Skin of body (tissue), 2 donors: Measurements from ENCODE around the gene NFE2L3. TPM values are rescaled to one million over a fixed set of nuclear protein-coding genes. Genes with fewer than 3 reads are reported as not detected.
"Not testable (repeated sequence)": the region's sequence is repeated elsewhere in the genome, so short reads cannot be mapped to it uniquely, and the experiment has no call there.

Experiments used
- DNase-seq: peaks from one replicate; lab custom pipeline; 2025; lab: John Stamatoyannopoulos, UW
- total RNA-seq: library from RNA; depleted of rRNA; stranded (reverse); fragments of >200 nt; gene quantifications from one replicate; pipeline ENCODE4 v1.2.3, GENCODE V29; 2014

Gene NFE2L3
- total RNA-seq, 1 donor from 2014 or later = 12.3 TPM

DNA sequence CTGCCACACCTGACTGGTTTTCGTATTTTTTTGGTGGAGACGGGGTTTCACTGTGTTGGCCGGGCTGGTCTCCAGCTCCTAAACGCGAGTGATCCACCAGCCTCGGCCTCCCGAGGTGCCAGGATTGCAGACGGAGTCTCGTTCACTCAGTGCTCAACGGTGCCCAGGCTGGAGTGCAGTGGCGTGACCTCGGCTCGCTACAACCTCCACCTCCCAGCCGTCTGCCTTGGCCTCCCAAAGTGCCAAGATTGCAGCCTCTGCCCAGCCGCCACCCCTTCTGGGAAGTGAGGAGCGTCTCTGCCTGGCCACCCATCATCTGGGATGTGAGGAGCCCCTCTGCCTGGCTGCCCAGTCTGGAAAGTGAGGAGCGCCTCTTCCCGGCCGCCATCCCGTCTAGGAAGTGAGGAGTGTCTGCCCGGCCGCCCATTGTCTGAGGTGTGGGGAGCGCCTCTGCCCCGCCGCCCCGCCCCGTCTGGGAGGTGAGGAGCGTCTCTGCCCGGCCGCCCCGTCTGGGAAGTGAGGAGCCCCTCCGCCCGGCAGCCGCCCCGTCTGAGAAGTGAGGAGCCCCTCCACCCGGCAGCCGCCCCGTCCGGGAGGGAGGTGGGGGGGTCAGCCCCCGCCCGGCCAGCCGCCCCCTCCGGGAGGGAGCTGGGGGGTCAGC, 4.2 kb upstream of the NFE2L3 start:
- not testable (repeated sequence) for DNase-seq

DNA sequence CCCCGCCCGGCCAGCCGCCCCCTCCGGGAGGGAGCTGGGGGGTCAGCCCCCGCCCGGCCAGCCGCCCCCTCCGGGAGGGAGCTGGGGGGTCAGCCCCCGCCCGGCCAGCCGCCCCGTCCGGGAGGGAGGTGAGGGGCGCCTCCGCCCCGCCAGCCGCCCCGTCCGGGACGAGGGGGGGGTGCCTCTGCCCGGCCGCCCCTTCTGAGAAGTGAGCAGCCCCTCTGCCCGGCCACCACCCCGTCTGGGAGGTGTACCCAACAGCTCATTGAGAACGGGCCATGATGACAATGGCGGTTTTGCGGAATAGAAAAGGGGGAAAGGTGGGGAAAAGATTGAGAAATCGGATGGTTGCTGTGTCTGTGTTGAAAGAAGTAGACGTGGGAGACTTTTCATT, 3.7 kb upstream of the NFE2L3 start:
- not testable (repeated sequence) for DNase-seq

DNA sequence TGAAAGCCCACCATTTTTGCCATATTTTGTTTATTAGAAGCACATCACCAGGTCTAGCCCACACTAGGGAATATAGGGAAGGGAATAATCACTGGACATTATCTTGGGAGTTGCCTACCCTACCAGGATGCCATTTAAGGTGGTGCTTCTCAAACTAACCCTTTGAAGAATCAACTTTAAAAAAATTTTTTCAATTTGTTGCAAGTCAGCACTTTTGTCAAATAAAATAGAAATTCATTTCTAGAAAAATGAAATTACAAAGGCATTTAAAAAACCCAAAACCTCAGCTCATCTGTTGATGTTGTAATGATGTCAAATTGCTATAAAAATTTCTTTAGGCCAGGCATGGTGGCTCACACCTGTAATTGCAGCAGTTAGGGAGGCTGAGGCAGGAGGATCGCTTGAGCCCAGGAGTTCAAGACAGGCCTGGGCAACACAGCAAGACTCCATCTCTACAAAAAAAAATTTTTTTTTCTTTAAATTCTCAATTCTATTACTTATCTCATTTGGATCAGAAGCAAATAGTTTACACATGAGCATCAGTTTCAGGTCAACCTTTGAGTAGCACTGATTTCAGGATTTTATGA, 2.5 kb upstream of the NFE2L3 start:
- no peak for DNase-seq

DNA sequence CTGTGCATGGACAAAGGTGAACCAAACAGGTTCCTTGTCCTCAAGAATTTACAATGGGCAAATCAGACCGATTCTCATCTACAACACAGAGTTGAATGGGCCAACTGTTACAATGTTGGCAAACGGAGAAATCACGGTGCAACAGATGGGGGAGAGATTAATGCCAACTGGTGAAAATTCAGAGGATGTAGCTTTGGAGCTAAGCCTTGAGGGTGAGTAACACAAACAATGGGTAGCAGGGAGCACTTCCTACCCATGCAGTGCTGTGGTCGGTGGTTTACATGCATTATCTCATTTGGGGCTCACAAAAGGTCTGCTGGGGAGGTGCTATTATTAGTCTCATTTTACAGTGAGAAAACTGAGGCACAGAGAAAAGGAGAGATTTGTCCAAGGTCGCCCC, 902 bp upstream of the NFE2L3 start:
- no peak for DNase-seq

DNA sequence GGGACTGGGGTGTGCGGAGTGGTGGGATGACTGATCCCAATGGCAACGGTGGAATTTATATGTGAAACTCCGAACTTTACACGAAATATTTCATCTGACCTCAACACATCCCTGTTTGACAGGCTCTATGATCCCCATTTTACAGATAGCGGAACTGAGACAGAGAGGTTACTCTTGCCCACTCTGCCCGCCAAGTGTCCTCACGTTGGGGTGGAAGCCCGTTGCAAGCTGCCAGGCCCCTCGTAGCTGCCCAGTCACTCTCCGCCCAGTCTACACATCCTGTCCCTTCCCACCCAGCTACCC, 397 bp upstream of the NFE2L3 start:
- DNase-seq = no peak

DNA sequence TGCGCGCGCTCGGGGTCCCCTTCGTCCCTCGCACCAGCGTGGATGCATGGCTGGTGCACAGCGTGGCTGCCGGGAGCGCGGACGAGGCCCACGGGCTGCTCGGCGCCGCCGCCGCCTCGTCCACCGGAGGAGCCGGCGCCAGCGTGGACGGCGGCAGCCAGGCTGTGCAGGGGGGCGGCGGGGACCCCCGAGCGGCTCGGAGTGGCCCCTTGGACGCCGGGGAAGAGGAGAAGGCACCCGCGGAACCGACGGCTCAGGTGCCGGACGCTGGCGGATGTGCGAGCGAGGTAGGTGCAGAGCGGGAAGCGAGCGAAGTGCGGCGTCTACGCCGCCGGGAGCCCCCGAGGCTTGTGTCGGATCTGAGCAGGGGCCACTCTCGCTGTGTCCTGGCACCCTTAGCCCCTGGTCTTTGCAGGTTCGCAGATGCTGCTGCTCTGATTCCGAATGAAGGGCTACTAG, 813 bp downstream of the NFE2L3 start:
- not testable (repeated sequence) for DNase-seq

DNA sequence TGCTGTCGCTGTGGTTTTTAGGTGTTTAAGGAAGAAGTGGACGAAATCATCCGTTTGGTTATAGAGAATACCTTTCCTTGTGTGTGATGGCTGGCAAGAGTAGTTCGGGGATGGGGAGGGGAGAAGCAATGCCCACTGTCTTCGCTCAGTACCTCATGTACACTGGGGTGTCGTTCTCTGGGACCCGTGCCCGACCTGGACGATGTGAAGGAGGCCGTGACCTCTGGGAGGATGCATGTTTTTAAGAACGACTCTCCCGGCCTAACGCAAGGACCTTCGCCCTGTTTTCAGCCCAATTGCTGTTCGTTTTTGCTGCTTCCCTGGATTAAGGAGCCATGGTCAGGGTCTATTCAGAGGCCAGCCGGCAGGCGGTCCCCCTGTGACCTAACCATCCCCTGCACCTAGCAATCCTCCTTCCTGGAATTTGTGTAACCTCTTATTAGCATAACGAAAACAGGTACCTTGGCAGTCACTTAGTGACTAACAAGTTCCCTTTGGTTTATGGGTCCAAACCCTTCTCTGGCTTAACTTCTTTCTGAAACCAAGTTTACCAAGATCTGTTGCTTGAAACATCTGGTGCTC, 1.3 kb downstream of the NFE2L3 start:
- no peak for DNase-seq

DNA sequence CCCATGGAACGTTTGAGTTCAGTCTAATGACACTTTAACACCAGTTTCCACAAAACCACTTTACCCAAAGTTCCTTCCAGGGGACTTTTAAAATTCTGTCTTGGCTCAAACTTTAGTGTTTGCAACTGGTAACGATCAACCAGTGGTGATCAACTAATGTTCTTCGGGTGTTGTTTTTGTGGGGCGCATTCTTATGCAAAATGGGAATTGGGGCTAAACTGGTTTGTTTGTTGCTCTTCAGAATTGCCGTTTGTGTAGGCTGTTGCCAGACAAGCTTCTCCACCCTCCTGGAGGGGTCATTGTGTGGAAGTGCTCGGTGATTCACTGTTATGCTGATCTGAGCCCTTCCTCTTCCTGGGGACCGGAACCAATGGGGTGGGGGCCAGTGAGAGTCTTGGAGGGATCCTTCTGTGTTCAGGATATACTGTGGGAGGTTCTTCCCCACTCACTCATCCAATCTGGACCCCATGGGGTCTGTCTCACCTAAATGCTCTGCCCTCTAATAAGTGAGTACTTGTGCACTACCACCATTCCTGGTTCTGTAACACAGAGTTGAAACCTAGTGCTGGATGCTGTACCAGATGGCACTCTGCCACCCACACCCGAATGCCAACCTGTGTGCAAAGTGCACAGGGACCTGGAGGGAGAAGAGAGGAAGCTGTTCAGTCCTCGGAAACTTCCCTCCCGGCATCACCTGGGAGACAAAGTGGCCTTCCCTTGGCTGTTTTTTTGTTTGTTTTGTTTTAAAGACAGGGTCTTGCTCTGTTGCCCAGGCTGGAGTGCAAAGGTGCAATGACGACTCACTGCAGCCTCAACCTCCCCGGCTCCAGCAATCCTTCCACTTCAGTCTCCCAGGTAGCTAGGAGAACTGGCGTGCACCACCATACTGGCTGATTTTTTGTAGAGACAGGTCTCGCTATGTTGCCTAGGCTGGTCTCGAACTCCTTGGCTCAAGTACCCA, 2.1 kb downstream of the NFE2L3 start:
- DNase-seq = no peak

DNA sequence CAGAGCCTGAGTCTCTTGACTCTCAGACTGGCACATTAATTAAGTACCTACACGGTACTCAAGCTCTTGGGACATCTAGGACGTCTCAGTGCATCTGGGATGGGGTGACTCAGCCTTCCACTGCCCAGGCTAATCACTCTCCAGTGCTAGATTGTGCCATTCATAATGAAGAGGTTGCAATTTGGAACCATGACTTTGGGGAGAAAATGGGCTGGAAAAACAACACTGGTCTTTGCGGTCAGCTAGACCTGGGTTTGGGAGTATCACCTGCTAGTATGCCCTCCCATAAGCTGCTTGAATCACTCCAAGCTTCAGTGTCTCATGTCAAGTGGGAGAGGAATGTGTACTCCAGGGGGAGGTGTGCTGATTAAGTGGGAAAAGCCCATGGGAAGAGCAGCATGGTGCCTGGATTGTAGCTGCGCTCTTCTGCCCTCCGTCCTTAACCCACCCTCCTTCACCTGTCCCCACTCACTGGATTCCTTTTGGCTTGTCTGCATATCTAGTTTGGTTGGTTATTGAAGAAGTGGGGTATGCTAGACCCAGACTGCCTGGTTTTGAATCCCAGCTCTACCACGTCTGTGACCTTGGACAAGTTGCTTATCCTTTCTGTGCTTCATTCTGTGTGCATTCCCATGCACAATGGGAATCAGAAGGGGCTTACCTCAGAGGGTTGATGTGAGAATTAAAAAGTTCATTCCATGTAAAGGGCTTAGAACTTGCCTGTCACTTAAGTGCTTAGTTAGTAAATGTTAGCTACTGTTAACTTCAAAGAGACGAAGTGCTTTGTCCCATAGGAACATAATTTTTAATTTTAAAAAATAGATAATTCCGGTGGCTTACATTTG, 3.8 kb downstream of the NFE2L3 start:
- DNase-seq = no peak

DNA sequence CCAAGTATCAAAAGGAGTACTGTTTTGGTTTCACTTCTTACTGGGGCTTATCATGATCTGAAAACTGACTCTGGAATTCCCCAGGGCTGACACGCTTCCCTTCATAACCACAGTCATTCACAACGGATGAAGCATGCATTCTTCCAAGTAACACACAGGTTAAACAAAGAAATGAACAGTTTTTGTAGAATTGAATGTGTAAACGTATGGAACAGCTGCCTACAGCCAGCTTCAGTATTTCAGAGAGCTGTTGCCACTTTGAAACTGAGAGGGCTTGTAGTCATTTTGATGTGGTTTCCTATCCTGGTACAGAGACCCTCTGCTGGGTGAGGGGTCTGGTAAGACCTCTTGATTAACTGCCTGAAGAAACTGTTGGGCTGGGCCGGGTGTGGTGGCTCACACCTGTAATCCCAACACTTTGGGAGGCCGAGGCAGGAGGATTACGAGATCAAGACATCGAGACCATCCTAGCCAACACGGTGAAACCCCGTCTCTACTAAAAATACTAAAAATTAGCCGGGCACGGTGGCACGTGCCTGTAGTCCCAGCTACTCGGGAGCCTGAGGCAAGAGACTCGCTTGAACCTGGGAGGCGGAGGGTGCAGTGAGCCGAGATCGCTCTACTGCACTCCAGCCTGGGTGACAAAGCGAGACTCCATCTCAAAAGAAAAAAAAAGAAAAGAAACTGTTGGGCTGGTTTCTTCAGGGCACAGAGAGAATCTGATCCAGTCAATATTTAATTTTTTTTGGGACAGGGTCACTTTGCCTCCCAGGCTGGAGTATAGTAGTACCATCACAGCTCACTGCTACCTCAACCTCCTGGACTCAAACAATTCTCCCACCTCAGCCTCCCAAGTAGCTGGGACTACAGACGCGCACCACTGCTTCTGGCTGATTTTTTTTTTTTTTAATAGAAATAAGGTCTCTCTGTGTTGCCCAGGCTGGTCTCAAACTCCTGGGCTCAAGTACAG, 4.7 kb downstream of the NFE2L3 start:
- no peak for DNase-seq

DNA sequence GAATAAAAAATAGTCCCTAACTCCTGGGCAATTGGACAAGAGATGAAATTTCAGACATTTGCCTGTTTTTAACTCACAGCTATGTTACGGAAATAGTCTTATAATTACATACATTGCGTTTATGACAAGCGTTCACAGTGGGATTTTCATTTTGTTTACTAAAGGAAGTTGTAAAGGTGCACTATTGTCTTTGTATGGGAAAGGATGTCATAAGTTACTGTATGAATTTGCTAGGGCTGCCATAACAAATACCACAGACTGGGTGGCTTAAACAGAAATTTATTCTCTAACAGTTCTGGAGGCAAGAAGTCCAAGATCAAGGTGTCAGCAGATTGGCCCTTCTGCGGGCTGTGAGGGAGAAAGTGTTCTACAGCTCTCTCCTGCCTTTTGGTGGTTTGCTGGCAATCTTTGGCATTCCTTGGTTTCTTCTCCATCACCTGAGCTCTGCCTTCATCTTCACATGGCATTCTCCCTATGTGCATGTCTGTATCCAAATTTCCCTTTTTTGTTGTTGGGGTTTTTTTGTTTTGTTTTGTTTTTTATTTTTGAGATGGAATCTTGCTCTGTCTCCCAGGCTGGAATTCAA, 5.6 kb downstream of the NFE2L3 start:
- DNase-seq = no peak

DNA sequence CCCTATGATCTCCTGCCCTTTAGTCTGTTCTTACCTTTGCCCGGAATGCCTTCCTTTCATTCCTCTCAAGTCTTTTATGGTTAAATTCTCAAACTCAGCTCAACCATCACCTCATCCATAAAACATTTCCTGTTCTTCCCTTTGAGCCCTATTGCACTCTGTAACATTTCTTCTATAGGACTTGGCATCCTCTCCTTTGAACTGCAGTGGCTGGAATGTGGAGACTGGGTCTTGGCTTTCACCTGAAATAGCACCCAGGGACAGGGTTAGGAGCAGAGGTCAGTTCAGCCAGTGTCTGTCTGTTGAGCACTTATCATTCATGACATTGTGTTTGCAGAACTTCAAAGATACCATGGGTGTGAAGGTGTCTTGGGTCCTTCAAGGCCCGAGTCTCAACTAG, 7.2 kb downstream of the NFE2L3 start:
- no peak for DNase-seq

DNA sequence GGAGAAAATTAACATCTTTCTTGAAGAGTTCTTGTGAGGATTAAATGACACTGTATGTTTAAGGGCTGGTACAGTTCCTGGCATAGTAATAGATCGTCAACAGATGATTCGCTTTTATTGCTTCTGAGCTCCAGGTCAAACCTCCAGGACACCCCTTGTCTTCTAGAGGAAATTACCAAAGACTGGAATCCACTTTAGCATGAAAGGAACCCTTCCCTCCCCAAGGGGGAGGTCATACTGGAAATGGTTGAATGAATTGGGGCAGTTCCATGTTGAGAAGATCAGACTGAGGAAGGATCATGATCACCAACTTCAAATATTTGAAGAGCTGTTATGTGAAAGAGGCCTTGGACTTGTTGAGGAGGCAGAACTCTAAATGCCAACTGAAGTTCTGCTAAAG, 8.9 kb downstream of the NFE2L3 start:
- DNase-seq = no peak

DNA sequence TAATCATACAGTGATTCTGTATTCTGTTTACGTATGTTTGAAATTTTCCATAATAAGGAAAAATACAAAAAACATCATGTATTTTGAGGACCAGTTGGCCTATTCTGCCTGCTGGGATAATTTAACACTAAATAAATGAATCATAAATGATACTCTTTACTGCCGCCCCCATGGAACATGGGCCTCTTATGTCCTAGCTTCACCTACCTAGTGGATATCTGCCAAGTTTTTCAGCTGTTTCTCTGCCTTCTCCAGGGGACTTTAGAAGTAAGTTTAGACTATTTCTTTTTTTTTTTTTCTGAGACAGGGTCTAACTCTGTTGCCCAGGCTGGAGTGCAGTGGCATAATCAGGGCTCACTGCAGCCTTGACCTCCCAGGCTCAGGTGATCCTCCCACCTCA, 10.4 kb downstream of the NFE2L3 start:
- DNase-seq = no peak

DNA sequence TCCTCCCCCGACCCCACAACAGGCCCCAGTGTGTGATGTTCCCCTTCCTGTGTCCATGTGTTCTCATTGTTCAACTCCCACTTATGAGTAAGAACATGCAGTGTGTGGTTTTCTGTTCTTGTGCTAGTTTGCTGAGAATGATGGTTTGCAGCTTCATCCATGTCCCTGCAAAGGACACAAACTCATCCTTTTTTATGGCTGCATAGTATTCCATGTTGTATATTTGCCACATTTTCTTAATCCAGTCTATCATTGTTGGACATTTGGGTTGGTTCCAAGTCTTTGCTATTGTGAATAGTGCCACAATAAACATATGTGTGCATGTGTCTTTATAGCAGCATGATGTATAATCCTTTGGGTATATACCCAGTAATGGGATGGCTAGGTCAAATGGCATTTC, 11.8 kb downstream of the NFE2L3 start:
- DNase-seq = not testable (repeated sequence)

DNA sequence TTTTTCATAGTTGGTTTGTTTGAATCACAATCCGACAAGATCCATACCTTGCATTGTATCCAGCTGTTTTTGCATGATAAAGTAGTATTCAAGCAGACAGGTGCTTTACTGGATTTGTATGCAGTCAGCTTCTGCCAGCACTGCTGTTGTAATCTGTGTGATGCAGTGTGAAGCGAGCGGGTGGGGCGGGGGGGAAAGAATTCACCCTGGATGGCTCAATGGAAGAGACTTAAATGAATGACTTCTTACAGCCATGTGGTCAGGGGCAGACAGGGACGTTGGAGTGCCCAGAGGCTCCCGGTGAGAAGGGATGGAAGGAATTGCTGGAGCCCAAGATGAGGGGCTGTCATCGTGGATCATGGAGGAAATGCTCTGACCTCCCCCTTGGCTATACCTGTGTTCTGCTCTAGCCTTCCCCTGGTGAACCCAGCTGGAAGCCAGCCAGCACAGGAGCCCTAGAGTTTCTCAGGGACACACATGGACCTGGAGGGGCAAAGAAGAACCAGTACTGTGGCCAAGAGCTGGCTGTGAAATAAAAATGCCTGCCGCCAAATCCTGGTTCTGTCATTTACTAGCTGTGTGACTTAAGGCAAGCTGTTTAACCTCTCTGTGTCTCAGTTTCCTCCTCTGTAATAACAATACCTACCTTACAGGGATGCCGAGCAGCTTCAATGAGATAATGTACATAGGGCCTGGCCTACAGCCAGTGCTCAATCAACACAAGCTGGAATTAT, 14.1 kb downstream of the NFE2L3 start:
- DNase-seq = no peak

DNA sequence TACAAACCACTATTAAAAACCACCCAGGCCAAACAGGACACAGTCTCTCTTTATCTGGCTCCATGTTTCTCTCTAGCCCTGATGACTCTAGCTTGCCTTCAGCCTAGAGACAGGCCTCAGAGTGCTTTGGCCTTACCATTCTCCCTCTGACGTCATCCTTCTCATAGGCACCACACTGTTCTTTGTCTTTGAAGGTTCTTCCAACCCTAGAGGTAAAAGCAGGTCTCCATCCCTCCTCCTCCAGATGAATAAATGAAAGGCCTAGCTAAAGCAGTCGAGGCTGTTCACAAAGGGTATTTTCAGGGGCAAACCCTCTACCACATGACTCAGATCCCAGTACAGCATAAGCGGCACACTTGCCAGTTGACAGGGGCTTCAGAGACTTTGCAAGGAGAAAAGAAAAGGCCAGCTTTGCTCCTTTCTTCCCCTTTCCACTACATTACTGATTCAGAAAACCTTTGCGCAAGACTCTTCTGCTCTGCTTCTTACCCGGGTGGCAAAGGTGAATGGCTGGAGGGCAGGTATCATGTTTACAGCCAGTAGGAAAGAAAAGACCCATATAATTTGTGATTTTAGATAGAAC, 14.8 kb downstream of the NFE2L3 start:
- no peak for DNase-seq

DNA sequence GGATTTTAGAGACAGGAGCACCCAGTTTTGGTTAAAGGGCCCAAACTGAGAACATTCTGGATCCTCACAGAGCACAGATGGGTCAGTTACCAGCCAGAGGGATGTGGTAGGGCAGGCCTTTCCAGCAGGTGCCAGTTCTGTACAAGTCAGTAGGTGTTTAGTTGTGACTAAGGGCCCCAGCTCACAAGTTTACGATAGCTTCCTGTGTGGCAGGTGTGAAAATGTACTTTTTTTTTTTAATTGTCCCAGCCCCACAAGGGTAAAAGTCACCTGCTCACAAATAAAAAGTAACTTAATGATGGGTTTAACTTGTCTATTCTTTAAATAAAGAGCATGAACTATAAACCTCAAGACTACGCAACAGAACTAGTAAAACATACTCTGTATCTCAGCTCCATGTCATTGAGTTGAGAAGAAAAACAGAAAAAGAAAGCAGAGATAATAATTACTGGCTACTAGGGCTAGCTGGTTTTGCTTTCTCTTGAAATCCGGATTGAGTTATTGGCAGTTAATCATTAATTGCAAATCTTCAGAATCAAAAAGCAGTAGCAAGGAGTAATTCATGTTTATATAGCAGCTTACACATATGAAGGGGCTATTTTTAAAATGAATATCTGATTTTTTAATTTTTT, 15.4 kb downstream of the NFE2L3 start:
- DNase-seq = no peak
